ENCODE measurements around the gene RPE.

The RPE gene

DNA sequence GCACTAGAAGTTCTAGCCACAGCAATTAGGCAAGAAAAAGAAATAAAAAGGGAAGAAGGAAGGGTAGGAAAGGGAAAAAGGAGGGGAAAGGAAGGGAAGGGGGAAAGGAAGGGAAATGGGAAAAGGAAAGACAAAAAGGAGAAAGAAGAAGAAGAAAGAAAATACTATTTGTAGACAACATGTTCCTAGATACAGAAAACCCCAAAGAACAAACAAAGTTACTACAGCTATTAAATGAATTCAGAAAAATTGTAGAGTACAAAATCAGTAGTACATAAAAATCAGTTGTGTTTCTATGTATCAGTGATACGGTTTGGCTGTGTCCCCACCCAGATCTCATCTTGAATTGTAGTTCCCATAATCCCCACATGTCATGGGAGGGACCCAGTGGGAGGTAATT is 52.3 kb downstream of the RPE start:
- no peak for TF ChIP-seq CTCF (IDR thresholded peaks at IDR 0.05; ENCODE audit: borderline replicate concordance, extremely low read depth, low read length, poor library complexity, severe bottlenecking)
- TF ChIP-seq EZH2 (IDR thresholded peaks at IDR 0.05; ENCODE audit: borderline replicate concordance, low read depth, low read length, severe bottlenecking), result no peak
- no peak overlapping the region for H2AFZ ChIP-seq (ENCODE audit: low read depth, low read length)
- H4K20me1 ChIP-seq (ENCODE audit: insufficient read depth, low read length), result no peaks in the 10 kb centered on the region
- H3K79me2 ChIP-seq (ENCODE audit: insufficient read depth, low read length), result no peaks in the 10 kb centered on the region
- DNase-seq (no peak), ATAC-seq (ENCODE audit: insufficient read depth, low read depth) (no peak)
- H3K4me3 ChIP-seq (ENCODE audit: low read depth in 1 of 2, low read length in 2 of 2), result no peak overlapping the region
- H3K36me3 ChIP-seq (ENCODE audit: insufficient read depth, low read length), result peaks cover 2% of the 10 kb centered on the region; the same call in 1 of the 2 replicates
- H3K4me1 ChIP-seq (ENCODE audit: insufficient read depth, low read length), result no peaks in the 10 kb centered on the region
- H3K9ac ChIP-seq (ENCODE audit: low read depth, low read length), result no peak overlapping the region
- no peak overlapping the region for H3K27ac ChIP-seq (ENCODE audit: low read length)
- no peaks in the 10 kb centered on the region for H3K27me3 ChIP-seq (ENCODE audit: insufficient read depth, low read length, poor library complexity)
- H3K4me2 ChIP-seq (ENCODE audit: insufficient read depth, low read length), result no peak overlapping the region
- no peaks in the 10 kb centered on the region for H3K9me3 ChIP-seq (ENCODE audit: insufficient read depth, low read length, severe bottlenecking)

DNA sequence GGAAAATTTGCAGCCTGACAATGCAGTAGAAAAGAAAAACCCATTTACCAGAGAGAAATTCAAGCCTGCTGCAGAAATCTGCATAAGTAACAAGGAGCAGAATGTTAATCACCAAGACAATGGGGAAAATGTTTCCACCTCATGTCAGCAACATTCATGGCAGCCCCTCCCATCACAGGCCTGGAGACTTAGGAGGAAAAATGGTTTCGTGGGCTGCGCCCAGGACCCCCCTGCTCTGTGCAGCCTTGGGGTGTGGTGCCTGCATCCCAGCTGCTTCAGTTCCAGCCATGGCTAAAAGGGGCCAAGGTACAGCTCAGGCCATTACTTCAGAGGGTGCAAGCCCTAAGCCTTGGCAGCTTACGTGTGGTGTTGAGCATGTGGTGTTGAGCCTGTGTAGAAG is 53.4 kb downstream of the RPE start:
- H3K79me2 ChIP-seq (ENCODE audit: insufficient read depth, low read length), result no peaks in the 10 kb centered on the region
- no peaks in the 10 kb centered on the region for H3K9me3 ChIP-seq (ENCODE audit: insufficient read depth, low read length, severe bottlenecking)
- H3K36me3 ChIP-seq (ENCODE audit: insufficient read depth, low read length), result peaks cover 2% of the 10 kb centered on the region; the same call in 1 of the 2 replicates
- no peaks in the 10 kb centered on the region for H4K20me1 ChIP-seq (ENCODE audit: insufficient read depth, low read length)
- no peaks in the 10 kb centered on the region for H3K4me1 ChIP-seq (ENCODE audit: insufficient read depth, low read length)
- no peak overlapping the region for H3K27ac ChIP-seq (ENCODE audit: low read length)
- DNase-seq (no peak), ATAC-seq (ENCODE audit: insufficient read depth, low read depth) (no peak)
- TF ChIP-seq EZH2 (IDR thresholded peaks at IDR 0.05; ENCODE audit: borderline replicate concordance, low read depth, low read length, severe bottlenecking) (no peak), CTCF (IDR thresholded peaks at IDR 0.05; ENCODE audit: borderline replicate concordance, extremely low read depth, low read length, poor library complexity, severe bottlenecking) (no peak)
- no peaks in the 10 kb centered on the region for H3K27me3 ChIP-seq (ENCODE audit: insufficient read depth, low read length, poor library complexity)
- no peak overlapping the region for H3K4me3 ChIP-seq (ENCODE audit: low read depth in 1 of 2, low read length in 2 of 2)
- H3K9ac ChIP-seq (ENCODE audit: low read depth, low read length), result no peak overlapping the region
- H3K4me2 ChIP-seq (ENCODE audit: insufficient read depth, low read length), result no peak overlapping the region
- no peak overlapping the region for H2AFZ ChIP-seq (ENCODE audit: low read depth, low read length)

DNA sequence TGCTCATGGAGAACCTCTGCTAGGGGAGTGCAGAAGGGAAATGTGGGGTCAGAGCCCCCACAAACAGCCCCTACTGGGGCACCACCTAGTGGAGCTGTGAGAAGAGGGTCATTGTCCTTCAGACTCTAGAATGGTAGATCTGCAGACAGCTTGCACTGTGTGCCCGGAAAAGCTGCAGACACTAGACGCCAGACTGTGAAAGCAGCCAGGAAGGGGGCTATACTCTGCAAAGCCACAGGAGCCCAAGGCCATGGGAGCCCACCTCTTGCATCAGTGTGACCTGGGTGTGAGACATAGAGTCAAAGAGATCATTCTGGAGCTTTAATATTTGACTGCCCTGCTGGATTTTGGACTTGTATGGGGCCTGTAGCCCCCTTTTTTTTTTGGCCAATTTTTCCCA is 60.9 kb downstream of the RPE start:
- no peaks in the 10 kb centered on the region for H4K20me1 ChIP-seq (ENCODE audit: insufficient read depth, low read length)
- no peaks in the 10 kb centered on the region for H3K27me3 ChIP-seq (ENCODE audit: insufficient read depth, low read length, poor library complexity)
- H3K36me3 ChIP-seq (ENCODE audit: insufficient read depth, low read length), result no peaks in the 10 kb centered on the region
- DNase-seq, result no peak
- H3K9me3 ChIP-seq (ENCODE audit: insufficient read depth, low read length, severe bottlenecking), result no peaks in the 10 kb centered on the region
- H3K4me3 ChIP-seq (ENCODE audit: low read depth in 1 of 2, low read length in 2 of 2), result no peak overlapping the region
- no peak overlapping the region for H2AFZ ChIP-seq (ENCODE audit: low read depth, low read length)
- no peak overlapping the region for H3K27ac ChIP-seq (ENCODE audit: low read length)
- TF ChIP-seq EZH2 (IDR thresholded peaks at IDR 0.05; ENCODE audit: borderline replicate concordance, low read depth, low read length, severe bottlenecking) (no peak), CTCF (IDR thresholded peaks at IDR 0.05; ENCODE audit: borderline replicate concordance, extremely low read depth, low read length, poor library complexity, severe bottlenecking) (no peak)
- H3K4me1 ChIP-seq (ENCODE audit: insufficient read depth, low read length), result no peaks in the 10 kb centered on the region
- peak; percentile 27; the same call in 1 of the 3 replicates for ATAC-seq (ENCODE audit: insufficient read depth, low read depth)
- no peak overlapping the region for H3K9ac ChIP-seq (ENCODE audit: low read depth, low read length)
- H3K79me2 ChIP-seq (ENCODE audit: insufficient read depth, low read length), result no peaks in the 10 kb centered on the region
- no peak overlapping the region for H3K4me2 ChIP-seq (ENCODE audit: insufficient read depth, low read length)
